Kidney (tissue), 14 donors: ENCODE measurements around the gene PRICKLE2. TPM values are rescaled to one million over a fixed set of nuclear protein-coding genes. Genes with fewer than 3 reads are reported as not detected.

ENCODE experiments used
- DNase-seq, 5 donors: peaks; one replicate each; pipeline ENCODE4 v3.0.0-alpha.2; 2013 to 2020
- FAIRE-seq: peaks from 2 replicates; lab custom pipeline; 2012; peaks lifted over from hg19 to GRCh38; lab: Jason Lieb, UNC
- H3K27ac ChIP-seq, 2 donors: one replicate each; pipeline ENCODE4 v1.7.0; 2013; ENCODE audit warnings: low read depth in 2 of 2, low read length in 2 of 2, inconsistent platforms in 1 of 2
- H3K27me3 ChIP-seq: one replicate; pipeline ENCODE4 v1.7.1; 2013; ENCODE audit warnings: low read length, inconsistent platforms; ENCODE audit not compliant: control insufficient read depth, insufficient read depth
- H3K36me3 ChIP-seq, 3 donors: one replicate each; pipeline versions ENCODE4 v1.7.0 to v1.7.1; 2013; ENCODE audit warnings: low read length in 3 of 3, control low read depth in 1 of 3, inconsistent platforms in 1 of 3; ENCODE audit not compliant: insufficient read depth in 3 of 3, control insufficient read depth in 2 of 3
- H3K4me1 ChIP-seq, 3 donors: one replicate each; pipeline versions ENCODE4 v1.7.0 to v1.7.1; 2013; ENCODE audit warnings: low read length in 3 of 3, inconsistent platforms in 1 of 3, low read depth in 1 of 3; ENCODE audit not compliant: control insufficient read depth in 2 of 3, insufficient read depth in 2 of 3
- H3K4me3 ChIP-seq, 3 donors: one replicate each; pipeline versions ENCODE4 v1.7.0 to v1.8.1; 2013; ENCODE audit warnings: low read length in 3 of 3, control low read depth in 1 of 3, inconsistent platforms in 1 of 3
- H3K9ac ChIP-seq, 3 donors: one replicate each; pipeline versions ENCODE4 v1.7.0 to v1.7.1; 2013; ENCODE audit warnings: low read length in 3 of 3, control low read depth in 1 of 3, inconsistent platforms in 1 of 3
- H3K9me3 ChIP-seq, 3 donors: one replicate each; pipeline versions ENCODE4 v1.7.0 to v1.7.1; 2013; ENCODE audit warnings: low read length in 3 of 3, control low read depth in 1 of 3, inconsistent platforms in 1 of 3; ENCODE audit not compliant: control insufficient read depth in 2 of 3, insufficient read depth in 1 of 3
- CTCF ChIP-seq: IDR thresholded peaks from 3 replicates; pipeline ENCODE4 v1.5.1; 2012; ENCODE audit warnings: mild to moderate bottlenecking, moderate library complexity, borderline replicate concordance; ENCODE audit not compliant: insufficient read depth; ENCODE audit errors: extremely low read depth
- intact Hi-C: fragments of 100-400 bp; cut with DNase I; formaldehyde crosslinking; loops from one replicate; pipeline ENCODE4 v1.11.1; 2022
- polyA plus RNA-seq: library from polyadenylated mRNA; stranded (reverse); fragments of 350-450 nt; fragmentation: Illumina TruSeq; extraction: RNeasy Lipid Tissue Mini Kit (QIAGEN cat#74804); gene quantifications from one replicate; pipeline ENCODE4 v1.2.3, GENCODE V29; 2014; ENCODE audit warnings: low read depth, low replicate concordance; ENCODE audit not compliant: insufficient read depth
- total RNA-seq: library from RNA; stranded (reverse); fragmentation: NEBNext Ultra II Directional; extraction: Animal tissue kit (Norgen Biotek cat#: 25700); gene quantifications from one replicate; pipeline ENCODE4 v1.2.1, GENCODE V29; 2021
- donor health status: control.
- donor health status: control.
- donor health status: control.
- donor health status: control.
- donor health status: control.
- donor health status: DM: yes; HTN: yes; CAD: no.
- donor health status: Normal renal cell carcinoma (clear cell type).

Gene PRICKLE2
- total and polyA plus RNA-seq, 2 donors from 2014 or later = 3.5 to 22.9 TPM

- Histone ChIP-seq H3K27me3 (no peaks in the 10 kb centered on the region), H3K4me3 (no peak overlapping the region), H3K4me1 (peaks cover 3 to 9% (median 4%) of the 10 kb centered on the region in 3 donors), H3K9ac (no peak overlapping the region), H3K27ac (no peak overlapping the region), H3K36me3 (no peaks in the 10 kb centered on the region), H3K9me3 (no peaks in the 10 kb centered on the region)
- TF ChIP-seq CTCF = peak; percentile 12
- DNase-seq (no peak), FAIRE-seq (no peak)
- intact Hi-C loops = no loop called here
Measured at GRCh38 chr3:64244011-64244942, 19.0 kb upstream of the PRICKLE2 start.

GRCh38 chr3:64242435-64242834, 17.2 kb upstream of the PRICKLE2 start:
- no peaks in the 10 kb centered on the region for H3K36me3 ChIP-seq
- TF ChIP-seq CTCF = no peak
- no peak overlapping the region for H3K9ac ChIP-seq
- H3K9me3 ChIP-seq = no peaks in the 10 kb centered on the region
- H3K27ac ChIP-seq = no peak overlapping the region
- DNase-seq (peak in 4 of 5 donors; percentile 74 to 94 (median 82)), FAIRE-seq (no peak)
- peaks cover 3 to 9% (median 6%) of the 10 kb centered on the region in 3 donors for H3K4me1 ChIP-seq
- no peaks in the 10 kb centered on the region for H3K27me3 ChIP-seq
- intact Hi-C loops = no loop called here
- no peak overlapping the region for H3K4me3 ChIP-seq

- Histone ChIP-seq H3K27me3 (no peaks in the 10 kb centered on the region), H3K36me3 (no peaks in the 10 kb centered on the region), H3K4me1 (peaks cover 3 to 9% (median 6%) of the 10 kb centered on the region in 3 donors), H3K27ac (no peak overlapping the region), H3K9ac (no peak overlapping the region), H3K9me3 (no peaks in the 10 kb centered on the region), H3K4me3 (no peak overlapping the region)
- TF ChIP-seq CTCF = no peak
- no peak for FAIRE-seq
- intact Hi-C loops = no loop called here
- no peak for DNase-seq
Measured at GRCh38 chr3:64240959-64241358, 15.7 kb upstream of the PRICKLE2 start.
